Amygdala (tissue), 56 donors: ENCODE results near the gene CHAF1A.

ENCODE experiments used
- DNase-seq, 56 donors: peaks; one replicate each; lab custom pipeline; 2025; lab: John Stamatoyannopoulos, UW

The CHAF1A gene

DNA sequence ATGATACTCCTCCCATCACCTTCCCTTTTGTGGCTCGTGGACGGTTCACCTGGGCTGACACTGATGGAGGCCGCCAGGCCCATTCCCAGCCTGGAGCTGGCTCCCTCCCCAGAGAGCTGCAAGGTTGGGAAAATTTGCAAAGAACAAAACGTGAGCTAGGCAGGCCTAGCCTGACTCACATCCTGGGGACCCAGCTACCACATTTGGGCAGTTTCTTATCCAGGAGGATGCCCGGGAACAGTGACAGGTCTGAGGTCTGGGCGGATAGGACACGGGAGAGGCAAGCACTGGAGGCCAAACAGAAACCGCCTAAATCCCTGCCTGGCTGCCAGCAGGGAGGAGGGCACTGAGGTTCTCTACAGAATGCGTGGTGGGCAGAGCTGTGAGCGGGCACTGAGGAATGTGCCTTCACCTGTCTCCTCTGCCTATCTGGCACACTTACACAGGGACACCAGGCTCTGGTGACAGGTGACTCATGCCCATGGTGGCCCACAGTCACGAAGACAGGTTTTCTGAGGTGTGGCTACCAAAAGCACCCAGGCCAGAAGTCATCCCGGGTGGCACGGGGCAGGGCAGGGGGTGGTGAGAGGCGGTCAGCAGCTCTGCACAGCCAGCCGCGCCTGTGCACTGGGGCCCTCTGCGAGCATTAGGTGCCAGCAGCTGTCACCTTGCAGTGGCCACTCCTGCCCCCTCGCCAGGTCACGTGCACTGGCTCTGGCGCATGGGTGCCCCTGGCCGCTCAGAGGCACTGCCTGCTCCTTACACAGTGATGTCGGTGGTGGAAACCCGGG, 25.3 kb upstream of the CHAF1A start:
- no peak for DNase-seq

DNA sequence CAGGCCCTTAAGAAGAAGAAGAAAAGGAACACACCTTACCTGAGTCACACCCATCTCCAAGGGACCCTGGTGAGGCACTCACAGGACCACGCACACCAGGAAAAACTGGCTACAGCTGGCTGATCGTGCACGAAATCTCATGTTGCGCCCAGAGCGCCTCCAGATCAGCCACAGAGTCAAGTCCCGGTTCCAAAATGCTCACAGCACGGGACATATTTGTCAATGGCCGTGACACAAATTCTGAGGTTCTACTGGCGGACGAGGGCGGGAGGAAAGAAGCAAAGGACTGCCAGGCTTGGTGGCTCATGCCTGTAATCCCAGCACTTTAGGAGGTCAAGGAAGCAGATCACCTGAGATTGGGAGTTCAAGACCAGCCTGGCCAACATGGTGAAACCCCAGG, 23.6 kb upstream of the CHAF1A start:
- no peak for DNase-seq

DNA sequence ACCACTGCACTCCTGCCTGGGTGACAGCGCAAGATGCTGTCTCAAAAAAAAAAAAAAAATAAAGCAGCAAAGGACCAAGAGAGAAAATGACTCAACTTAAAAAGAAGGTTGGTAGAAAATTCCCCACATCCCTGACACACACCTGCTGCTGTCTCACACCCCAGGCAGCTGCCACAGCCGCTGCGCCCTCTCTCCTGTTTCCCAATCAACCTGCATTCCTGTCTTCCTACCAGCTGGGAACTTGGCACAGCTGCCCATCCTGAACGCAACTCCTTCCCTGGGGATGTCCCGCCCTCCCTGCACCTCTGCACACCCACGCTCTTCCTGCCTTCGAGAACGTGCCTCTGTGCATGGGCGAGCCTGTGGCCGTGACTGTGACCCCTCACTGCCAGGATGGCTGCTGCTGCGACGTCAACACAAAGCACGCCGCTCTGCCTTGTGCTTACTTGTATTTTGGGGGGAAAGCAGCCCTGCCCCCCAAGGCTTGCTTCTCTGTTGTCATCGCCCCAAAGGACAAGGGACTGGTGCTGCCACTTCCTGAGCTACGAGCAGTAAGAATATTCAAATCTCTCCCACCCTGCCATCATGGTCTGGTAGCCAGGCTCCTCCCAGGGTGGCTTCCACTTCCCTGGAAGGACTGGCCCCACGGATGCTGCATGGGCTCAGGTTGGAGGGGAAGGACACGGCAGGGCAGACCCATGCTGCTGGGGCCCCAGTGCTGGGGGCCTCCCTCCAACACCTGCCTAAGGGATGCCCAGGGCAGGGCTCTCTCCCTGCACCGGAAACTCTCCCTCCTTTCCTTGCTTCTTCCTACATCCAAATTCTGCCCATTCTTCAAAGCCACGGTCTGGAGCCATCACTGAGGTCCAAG, 22.8 kb upstream of the CHAF1A start:
- DNase-seq: no peak

DNA sequence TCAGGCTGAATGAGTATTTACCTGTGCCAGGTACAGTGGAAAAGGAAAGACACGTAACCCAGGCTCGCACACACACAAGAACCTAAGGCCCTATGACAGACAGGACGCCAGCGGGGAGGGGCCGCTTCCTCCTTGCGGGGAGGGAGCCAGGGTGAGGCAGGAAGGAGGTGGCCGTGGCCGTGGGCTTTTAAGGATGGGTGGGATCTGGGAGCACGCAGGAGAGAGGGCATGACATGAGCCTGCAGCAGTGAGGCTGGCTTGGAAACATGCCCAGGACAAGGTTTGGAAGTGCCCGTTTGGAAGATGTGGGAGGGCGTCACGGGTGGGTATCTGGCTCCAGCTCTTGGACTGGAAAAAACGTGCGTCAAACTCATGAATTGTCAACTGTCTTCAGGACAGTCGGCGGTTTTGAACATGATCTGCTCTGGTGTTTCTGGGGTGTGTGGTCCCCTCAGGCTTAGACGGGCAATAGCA, 22.1 kb upstream of the CHAF1A start:
- DNase-seq: no peak

DNA sequence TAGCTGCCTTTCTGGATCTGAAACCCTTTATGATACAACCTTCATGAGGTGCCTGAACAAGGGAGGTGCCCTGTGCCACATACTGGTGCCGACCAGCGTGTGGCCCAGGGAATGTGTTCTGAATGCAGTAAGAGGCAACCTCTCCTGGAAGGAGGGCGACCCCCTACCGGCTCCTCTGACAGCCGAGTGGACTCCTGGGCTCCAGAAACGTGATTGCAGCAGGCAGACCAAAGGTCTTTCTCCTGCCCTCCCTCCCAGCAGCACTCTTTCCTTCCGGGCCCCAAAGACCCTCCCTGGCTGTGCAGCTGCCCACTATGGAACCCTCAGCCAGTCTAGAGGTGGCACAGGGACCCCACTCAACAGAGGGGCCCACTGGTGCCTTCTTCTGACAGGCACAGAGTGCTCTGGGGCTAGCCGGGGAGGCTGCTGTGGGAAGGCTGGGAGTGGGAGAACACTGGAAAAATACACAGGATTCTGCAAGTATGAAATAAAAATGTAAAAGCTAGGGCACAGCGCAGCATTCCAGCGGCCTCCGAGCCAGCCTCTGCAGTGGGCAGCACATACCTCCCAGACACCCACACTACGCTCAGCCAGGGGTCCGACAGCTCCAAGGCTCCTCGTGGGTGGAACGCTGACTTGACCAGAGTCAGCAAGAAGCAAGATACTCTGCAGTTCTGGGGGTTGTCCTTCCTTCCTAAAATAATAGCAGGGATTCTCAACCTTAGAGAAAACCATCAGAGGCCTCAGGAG, 17.0 kb upstream of the CHAF1A start:
- no peak for DNase-seq

DNA sequence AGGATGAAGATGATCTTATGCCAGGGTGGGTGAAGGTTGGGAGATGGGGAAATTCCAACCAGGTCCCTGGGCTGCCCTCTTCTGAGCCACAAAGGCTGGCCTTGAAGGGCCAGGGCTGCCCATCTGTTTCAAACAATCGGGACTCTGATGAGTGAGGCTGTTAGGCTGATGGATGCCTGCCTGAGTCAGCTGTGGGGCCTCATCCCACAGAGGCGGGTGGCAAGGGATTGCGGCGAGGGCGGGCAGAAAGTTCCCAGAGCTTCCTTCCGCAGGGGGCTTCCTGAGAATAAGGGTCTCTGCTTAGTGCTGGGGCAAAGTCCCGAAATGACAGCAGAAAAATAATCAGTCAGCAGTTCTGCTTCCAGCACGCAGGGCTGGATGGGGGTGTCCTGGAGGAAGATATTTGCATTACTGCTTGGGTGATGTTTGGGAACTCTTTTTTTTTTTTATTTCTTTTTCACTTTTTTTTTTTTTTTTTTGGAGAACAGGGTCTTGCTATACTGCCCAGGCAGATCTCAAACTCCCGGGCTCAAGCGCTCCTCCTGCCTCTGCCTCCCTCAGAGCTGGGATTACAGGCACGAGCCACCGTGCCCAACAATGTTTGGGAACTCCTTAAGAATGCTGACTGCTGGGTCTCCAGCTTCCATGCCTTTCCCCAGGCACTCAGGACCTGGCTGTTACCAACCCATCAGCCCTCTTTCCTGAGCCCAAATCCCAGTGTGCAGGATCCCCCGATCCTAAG, 16.2 kb upstream of the CHAF1A start:
- peak in 34 of 56 donors; percentile 21 to 76 (median 44) for DNase-seq

DNA sequence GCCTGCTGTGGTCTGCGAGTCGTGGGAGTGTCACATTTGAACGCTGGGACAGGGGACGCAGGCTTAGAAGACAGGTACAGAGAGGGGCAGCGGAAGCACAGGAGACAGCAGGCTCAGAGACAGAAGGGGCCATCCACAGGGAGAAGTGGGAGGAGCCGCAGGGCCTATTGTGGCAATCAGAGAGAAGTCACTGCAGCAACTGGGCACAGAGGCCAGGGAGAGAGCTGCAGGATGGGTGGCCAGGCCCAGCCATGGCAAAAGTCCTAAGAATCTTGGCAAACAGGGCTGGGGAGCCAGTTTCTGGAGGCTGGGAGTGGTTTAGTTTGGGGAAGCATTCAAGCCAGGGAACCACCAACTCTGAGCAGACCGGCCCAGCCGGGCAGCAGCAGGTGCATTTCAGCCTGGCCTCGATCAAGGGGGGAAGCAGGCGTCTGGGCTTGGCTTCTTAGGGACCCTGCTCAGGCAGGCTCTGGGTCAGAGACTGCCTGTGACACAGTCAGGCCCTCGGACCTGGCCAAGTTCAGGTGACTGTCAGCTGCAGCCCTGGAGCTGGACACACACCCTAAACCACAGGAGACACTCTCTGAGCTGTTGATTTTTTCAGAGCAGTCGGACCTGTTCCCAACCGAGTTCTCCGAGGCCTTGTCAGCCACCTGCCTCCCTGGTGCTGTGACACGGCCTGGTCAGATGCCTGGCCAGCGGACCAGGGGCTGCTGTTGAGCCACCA, 13.9 kb upstream of the CHAF1A start:
- DNase-seq: peak in 7 of 56 donors; percentile 12 to 43 (median 16)

DNA sequence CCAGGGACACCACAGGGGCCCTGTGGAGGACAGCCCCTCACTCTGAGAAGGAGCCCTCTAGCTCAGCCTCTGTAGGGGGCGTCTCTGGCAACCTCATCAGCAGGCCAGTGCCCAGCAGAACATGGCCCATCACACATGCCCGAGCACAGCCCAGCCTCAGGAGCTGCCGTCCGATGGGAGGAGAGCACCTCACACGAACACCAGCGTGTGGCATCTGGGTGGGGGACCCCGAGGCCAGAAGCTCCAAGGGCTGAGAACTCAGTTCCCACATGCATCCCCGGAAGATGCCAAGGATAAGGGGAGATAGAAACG, 13.4 kb upstream of the CHAF1A start:
- DNase-seq: no peak

DNA sequence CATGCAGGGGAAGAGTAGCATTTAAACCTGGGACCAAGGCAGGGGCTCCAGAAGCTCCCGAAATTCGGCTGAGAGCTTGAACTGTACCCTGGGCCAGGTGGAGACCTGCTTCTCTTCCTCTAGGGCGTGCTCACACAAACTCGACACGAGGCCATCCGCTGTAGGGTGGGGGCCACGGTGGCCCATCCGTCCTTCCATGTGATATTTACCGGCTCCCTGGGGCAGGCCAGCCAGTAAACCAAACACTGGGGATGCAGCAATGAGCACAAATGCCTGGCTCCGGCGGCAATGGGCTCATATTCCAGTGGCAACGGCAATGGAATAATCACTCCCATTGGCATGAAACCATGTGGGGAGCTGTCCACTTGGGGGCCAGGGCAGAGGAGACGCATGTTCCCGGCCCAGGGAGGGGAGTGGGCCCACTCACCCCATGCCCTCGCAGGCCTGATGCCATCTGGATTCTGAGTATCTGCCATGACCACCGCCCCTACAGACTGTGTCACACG, 12.9 kb upstream of the CHAF1A start:
- no peak for DNase-seq

DNA sequence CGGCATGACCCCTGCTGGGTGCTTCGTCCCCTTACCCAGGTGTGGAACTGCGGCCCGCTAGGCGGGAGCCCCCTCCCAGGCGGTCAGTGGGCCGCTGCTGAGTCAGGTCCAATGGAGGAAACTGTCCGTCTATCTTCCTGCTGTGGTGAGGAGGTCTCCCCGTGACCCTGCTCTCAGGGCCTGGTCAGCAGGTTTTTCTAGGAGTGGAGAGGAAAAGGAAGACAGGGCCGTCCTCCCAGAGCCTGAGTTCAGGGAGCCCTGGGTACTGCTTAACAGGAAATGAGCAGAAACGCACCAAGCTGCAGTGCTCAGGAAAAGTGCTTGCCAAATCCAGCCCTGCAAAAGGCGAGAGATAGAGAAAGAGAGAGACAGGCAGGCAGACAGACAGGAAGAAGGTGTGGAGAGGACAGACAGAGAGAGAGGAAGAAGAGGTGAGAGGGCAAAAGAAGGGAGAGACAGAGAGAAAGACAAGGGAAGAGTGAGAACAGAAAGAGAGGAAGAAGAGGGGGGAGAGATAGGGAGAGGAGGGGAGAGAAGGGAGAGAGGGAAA, 12.3 kb upstream of the CHAF1A start:
- peak in 3 of 56 donors; percentile 17 to 42 (median 18) for DNase-seq

DNA sequence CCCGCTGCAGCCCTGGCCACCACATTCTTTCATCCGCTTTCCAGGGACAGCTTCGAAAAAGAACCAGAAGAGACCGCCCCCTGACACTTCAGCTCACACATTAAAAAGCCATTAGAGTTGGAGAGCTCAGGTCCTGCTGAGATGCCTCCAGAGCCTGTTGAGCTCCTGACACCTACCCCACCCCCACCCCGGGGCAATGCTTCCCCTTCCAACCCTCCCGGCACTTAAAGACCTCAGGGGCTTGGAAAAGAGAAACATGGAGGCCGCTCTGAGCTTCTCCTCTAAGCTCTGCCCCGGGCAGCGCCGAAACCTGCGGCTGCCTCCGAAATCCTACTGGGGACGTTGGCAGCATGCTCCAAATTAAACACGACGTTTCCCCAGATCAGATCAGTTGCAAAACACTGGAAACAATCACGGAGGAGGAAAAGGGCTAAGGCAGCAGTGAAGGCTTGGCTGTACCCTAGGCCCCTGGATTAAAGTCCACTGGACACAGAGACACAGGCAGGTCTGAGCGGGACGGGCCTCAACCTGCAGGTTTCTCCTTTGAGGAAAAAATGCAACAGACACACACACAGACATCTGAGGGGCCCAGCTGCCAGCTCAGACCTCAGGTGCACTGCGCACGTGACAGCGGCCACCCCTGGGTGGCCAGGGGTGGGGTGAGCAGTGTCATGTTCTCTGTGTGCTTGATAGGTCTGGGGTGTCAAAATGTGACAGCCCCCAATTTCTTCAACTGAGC, 11.7 kb upstream of the CHAF1A start:
- no peak for DNase-seq

DNA sequence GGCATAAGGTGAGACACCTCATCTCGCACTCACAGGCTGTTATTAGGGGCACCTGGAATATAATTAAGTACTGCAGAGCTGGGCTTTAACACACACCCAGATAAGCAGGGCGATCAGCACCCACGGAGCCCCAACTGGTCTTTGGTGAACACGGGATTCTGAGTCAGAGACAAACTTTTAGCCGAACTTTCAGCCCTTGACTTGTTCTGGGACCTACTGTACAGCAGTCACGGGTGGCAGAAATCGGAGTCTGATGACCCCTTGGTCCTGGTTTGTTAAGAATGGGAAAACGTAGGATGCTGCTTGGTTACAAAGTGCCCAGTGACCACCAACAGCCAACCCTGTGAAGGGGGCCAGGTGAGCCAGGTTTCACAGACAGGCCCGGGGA, 11.1 kb upstream of the CHAF1A start:
- no peak for DNase-seq

DNA sequence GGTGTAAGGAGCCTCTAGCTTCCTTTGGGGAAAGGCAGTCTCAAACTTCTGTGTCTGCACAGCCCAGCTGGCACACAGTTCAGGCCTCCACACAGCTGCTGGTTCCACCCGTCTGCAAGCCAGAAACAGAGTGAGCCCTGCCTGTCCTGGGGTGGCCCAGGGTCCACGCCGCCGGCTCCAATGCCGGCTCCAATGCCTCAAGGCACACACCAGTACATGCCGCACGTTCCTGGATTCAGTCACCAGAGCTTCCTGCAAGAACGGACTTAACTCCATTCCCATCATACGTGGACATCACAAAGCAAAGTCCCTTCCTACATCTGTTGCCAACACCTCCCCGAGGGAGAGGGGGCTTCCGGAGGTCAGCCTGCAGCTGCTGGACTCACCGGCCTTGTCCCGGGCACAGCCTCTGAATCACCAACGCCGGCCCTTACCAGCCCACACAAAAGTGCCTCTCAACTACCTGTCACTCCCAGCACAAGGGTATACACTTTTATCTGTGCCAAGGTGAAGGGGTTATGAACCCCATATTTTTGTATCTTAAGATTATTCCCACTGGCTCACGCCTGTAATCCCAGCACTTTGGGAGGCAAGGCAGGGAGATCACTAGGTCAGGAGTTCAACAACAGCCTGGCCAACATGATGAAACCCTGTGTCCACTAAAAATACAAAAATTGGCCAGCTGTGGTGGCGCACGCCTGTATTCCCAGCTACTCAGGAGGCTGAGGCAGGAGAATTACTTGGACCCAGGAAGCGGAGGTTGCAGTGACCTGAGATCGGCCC, 10.5 kb upstream of the CHAF1A start:
- no peak for DNase-seq

DNA sequence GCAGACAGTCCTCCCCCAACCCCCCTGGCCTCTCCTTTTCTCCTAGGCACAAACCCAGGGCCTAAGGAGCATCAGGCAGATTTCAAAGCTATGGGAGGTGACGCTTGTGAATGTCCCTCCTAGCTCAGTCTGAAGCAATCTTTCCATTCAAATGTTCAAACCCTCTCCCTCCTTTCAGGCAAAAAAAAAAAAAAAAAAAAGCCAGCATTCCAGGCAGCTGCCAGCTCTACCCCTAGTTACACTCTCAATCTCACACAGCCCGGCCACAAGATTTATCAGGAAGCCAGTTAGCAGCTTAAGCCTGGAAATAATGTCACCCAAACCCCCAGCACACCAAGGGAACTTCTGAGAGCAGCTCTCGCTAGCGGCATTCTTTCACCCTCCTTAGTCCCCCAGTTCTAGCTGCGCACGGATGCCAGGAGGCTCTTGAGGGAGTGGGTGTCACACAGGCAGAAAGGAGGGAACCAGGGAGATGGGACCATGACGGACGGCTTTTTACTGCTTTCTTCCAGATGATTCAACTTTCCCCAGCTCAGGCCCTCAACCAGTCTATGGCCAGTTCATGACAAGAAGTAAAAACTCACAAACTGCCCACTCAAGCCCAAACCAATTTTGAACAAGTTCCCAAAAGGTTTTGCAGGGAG, 8.4 kb upstream of the CHAF1A start:
- DNase-seq: peak in 2 of 56 donors; percentile 14 to 20

DNA sequence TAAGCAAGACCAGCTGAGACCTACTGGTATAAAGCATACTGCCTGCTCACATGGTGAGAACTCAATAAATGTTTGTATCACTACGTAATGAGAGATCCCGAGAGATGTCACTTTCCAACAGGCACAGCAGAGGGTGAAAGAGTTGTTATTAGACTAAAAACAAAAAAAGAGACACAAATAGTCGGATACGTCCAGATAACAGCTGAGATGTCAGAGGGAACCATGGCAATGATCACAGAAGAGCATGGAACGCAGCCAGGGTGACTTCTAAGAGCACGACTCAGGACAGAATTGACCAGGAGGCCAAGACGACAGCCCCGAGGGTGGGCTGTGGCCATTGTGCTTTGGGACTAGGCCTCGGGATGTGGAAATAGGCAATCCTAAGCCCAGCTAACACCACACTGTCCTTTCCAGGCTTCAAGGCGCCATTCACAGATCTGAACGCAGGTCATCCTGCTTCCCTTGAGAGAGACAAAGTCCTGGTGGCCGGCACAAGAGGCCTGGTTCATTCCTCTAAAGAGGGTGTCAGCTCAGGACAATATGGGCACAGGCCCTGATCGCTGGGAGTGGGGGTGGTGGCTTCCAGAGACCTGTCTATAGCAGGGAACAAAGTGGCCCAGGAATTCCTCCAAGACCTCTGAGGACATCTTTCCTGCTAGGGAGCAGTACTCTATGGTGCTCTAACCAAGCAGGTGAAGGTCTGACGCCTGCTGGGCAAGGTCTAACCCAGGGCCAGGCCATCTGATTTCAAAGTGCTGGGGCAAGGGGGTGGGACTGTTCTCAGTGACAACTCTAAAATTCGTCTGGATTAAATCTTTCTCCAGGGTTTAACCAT, 5.3 kb upstream of the CHAF1A start:
- DNase-seq: no peak

DNA sequence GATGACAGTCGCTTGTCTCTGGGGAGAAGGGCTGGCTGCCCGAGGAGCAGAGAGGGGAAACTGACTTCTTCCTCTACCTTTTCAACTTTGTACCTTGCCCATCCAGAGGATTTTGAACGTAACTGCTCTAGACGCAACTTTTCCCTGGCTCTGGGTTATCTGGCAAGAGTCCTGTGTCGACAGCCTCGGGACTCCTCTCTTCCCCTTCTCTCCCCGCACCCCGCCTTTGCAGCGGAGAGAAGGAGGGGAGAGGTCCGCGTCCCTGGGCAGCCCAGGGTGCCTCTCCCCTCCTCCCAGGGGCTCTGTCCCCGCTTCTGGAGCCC, 2.7 kb upstream of the CHAF1A start:
- peak in 1 of 56 donors; percentile 29 for DNase-seq
